Measurements from ENCODE around the gene CPNE5.

The CPNE5 gene

DNA sequence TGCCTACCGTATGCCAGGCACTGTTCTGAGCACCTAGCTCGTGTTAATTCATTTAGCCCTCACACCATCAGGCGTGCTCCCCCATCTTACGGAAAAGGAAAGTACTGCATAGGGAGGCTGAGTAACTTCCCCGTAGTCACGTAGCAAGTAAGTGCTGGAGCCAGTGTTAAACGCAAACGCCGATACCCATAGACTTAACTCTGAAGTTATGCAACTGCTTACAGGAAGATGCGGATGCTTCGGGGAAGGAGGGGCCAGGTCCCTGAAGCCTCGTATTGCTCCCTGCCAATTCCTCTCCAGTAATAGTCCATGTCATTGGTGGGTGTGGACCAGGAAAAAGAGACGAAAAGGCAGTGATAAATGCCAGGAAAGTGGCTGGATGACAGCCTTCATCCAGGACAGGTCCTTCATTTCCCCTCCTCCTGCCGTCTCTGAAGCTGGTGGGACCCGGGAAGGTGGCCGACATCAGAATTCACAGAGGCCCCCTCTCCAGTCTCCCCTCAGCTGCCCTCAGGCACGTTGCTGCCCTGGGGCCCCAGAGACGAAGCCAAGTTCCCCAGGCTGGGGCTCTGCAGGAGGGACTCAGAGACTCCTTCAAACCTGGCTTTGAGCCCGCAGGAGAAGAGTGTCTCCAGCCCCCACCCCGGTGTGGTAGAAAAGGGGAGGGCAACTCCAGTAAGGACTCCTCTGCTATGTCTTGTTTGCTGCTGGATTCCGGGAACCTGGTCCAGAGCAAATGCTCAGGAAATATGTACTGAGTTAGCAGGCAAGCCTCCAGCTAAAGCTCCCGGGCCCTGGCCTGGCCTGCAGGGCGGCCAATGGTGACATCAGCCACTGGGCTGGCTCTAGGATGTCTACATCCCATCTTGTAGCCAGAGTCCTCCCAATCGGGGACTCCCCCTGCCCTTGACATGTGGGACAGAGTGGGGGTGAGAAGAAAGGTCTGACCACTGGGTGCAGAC, 103.9 kb downstream of the CPNE5 start:
- H3K4me3 ChIP-seq (ENCODE audit: low read depth, low read length) = no peak overlapping the region
- TF ChIP-seq CTCF (IDR thresholded peaks at IDR 0.05; ENCODE audit: insufficient read depth, low read depth, low read length, missing control alignments) = no peak
- peak; percentile 43 for DNase-seq (ENCODE audit: low read depth)

GRCh38 chr6:36734486-36735060, 104.7 kb downstream of the CPNE5 start:
- no peak for TF ChIP-seq CTCF (IDR thresholded peaks at IDR 0.05; ENCODE audit: insufficient read depth, low read depth, low read length, missing control alignments)
- H3K4me3 ChIP-seq (ENCODE audit: low read depth, low read length) = no peak overlapping the region

DNA sequence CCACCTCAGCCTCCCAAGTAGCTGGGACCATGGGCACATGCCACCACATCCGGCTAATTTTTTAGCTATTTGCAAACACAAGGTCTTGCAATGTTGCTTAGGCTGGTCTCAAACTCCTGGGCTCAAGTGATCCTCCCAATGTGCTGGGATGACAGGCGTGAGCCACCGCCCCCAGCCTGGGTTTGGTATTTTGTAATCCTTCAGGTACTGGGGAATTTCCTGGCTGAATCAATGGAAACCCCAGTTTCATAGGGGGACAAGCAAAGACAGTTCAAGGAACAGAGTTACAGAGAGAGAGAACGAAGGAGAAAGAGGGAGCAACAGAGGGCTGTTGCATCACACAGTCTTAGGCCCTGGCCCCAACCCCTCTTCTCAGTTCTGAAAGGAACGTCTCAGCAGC, 105.9 kb downstream of the CPNE5 start:
- no peak for DNase-seq (ENCODE audit: low read depth)
- TF ChIP-seq CTCF (IDR thresholded peaks at IDR 0.05; ENCODE audit: insufficient read depth, low read depth, low read length, missing control alignments) = no peak

More at GRCh38 chr6:36734486-36735060, 104.7 kb downstream of the CPNE5 start:
- DNase-seq (ENCODE audit: low read depth) = no peak

GRCh38 chr6:36731622-36732310, 107.5 kb downstream of the CPNE5 start:
- no peak for DNase-seq (ENCODE audit: low read depth)
- no peak overlapping the region for H3K4me3 ChIP-seq (ENCODE audit: low read depth, low read length)
- TF ChIP-seq CTCF (IDR thresholded peaks at IDR 0.05; ENCODE audit: insufficient read depth, low read depth, low read length, missing control alignments) = no peak

More for the DNA sequence above, 105.9 kb downstream of the CPNE5 start:
- H3K4me3 ChIP-seq (ENCODE audit: low read depth, low read length) = no peak overlapping the region

GRCh38 chr6:36730424-36731380, 108.5 kb downstream of the CPNE5 start:
- DNase-seq (ENCODE audit: low read depth) = no peak
- H3K4me3 ChIP-seq (ENCODE audit: low read depth, low read length) = no peak overlapping the region
- TF ChIP-seq CTCF (IDR thresholded peaks at IDR 0.05; ENCODE audit: insufficient read depth, low read depth, low read length, missing control alignments) = no peak

GRCh38 chr6:36729161-36729524, 110.1 kb downstream of the CPNE5 start:
- no peak for TF ChIP-seq CTCF (IDR thresholded peaks at IDR 0.05; ENCODE audit: insufficient read depth, low read depth, low read length, missing control alignments)
- no peak for DNase-seq (ENCODE audit: low read depth)
- H3K4me3 ChIP-seq (ENCODE audit: low read depth, low read length) = no peak overlapping the region

Data from GM12865 (cell line).